HG03460 (cell line): ENCODE data around the gene CRYGN.

Experiments used
- ATAC-seq: cut with Tn5 transposase; IDR thresholded peaks from one replicate; pipeline ENCODE4 v1.9.1; 2021; ENCODE audit not compliant: unreplicated experiment

CRYGN gene

GRCh38 chr7:151381348-151382078 is 58.4 kb downstream of the CRYGN start:
- no peak for ATAC-seq

- ATAC-seq: no peak
These were observed 58.9 kb downstream of the CRYGN start for GRCh38 chr7:151381098-151381347.

DNA sequence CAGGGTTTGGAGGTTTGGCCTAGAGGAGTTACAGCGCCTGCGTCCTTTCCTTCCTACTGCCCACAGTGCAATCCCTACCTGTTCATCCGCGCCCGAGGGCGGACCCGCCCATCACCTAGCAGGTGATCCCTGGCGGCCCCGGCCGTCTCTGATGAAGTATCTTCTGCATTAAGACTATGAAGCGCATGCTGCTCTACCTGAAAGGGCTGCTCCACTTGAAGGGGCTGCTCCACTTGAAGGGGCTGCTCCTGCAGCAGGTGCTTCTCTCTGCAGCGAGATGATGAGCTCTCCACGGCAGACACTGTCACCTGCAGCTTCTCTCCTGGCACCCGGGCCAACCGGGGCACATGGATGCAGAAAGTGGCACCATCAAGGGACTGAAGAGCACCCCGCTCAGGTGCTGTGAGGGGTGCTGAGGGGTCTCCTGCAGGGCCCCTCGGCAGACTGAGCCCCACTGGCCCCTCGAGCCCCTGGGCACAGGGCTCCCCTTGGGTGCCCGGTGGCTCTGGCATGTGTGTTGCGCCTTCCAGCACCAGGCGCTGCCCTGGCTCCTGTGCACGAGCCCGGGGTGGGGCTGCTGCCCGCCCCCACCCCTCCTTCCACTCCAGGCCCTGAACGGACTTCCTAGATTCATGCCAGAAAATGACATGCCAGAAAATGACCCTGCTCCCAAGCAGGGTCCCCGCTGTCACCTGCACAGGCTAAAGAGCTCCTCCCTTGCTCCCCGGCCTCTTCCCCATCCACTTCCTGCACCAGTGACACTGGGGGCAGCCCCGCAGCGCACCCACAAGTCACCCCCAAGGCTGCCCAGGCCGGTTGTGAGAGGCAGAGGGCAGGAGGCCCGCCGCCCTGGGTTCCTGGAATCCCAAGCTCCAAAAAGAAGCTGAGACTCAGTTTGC is 59.5 kb downstream of the CRYGN start:
- no peak for ATAC-seq

DNA sequence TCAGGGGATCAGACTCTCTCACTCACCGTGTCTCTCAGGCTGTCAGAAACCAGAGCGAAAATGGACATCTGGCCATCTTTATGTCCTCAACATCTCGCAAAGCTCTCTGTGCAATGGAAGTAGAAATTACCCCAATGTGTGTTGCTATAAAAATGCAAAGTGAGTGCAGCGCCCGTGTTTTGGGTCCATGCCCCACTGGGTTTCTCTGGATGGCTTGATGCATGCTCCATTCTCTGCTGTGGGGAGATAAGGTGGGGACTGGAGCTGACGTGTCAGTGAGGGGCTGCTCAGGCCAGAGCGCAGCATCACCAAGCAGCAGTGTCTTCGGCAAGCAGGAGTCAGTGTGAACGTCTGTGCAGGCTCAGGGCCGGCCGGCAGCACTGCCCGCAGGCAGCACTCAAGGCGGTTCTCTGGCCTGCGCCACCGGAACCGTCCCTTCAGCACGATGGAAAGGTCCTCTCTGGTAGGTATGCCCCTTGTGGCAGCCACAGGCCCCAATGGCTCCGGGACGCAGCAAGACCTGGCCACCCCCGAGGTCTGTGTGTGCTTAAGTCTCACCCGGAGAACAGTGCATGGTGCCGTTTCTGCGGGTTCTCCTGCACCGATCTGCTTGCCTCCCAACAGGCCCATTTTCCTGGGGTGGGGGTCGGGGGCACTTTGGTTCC is 60.3 kb downstream of the CRYGN start:
- no peak for ATAC-seq

GRCh38 chr7:151379193-151379520 is 60.8 kb downstream of the CRYGN start:
- no peak for ATAC-seq
